ENCODE results near the gene INCENP. TPM values are rescaled to one million over a fixed set of nuclear protein-coding genes. Genes with fewer than 3 reads are reported as not detected.

The INCENP gene
- polyA plus RNA-seq, 3 donors, result 3.6 to 4.3 (median 4.0) TPM

DNA sequence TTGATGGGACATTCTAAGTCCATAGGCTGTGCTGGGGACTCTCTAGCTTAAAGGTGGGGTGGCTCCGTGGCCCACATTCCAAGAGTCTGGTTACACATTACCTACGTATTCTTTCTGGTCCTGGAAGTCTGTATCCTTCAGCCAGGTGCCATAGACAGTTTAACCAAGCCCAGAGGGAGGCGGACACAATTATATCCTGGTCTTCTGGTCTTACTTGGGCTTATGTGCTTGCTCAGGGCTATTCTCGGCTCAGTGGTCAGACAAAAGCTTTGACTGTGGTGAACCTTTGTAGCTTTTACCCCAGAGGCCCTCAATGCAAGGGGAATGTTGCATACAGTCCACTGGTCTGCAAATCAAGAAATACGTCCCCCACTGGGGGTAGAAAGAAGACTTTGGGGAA lies 3.4 kb upstream of the INCENP start:
- H3K27ac ChIP-seq (ENCODE audit: low read depth, low read length), result no peak overlapping the region
- WGBS, 3 donors, result 77 to 85% (median 84%) methylated on average over 5 of the region's 5 CpGs

GRCh38 chr11:62122076-62122475 lies 1.7 kb upstream of the INCENP start:
- WGBS, 3 donors, result 71 to 83% (median 73%) methylated on average over 6 of the region's 6 CpGs
- H3K27ac ChIP-seq (ENCODE audit: low read depth, low read length), result no peak overlapping the region

- WGBS, 3 donors, result 3 to 7% (median 4%) methylated on average over 39 of the region's 39 CpGs
- no peak overlapping the region for H3K27ac ChIP-seq (ENCODE audit: low read depth, low read length)
These were observed 639 bp downstream of the INCENP start for GRCh38 chr11:62124186-62125113.

GRCh38 chr11:62125316-62125715 lies 1.5 kb downstream of the INCENP start:
- no peak overlapping the region for H3K27ac ChIP-seq (ENCODE audit: low read depth, low read length)
- 44 to 59% (median 58%) methylated on average over 4 of the region's 4 CpGs for WGBS, 3 donors

GRCh38 chr11:62125881-62126280 lies 2.1 kb downstream of the INCENP start:
- no peak overlapping the region for H3K27ac ChIP-seq (ENCODE audit: low read depth, low read length)
- WGBS, 3 donors, result 33 to 69% (median 67%) methylated on average over 3 of the region's 3 CpGs

DNA sequence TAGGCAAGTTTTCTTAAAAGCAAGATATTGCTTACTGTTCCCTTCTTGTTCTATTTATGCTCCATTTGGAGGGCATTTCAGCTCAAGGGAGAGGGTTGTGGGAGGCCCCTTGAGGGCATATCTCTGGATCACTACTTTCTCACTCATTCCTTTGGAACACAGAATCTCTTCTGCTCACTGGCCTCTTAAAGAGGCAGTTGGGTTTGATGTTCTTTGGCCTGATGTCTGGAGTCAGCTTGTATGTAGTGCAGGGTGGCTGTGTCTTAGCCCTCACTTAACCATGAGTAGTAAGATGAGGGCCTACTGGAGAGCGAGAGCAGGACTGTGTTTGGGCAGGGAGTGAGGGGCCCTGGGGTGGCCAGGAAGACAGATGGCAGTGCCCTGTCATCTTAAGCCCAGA lies 3.6 kb downstream of the INCENP start:
- H3K27ac ChIP-seq (ENCODE audit: low read depth, low read length), result no peak overlapping the region
- WGBS, 3 donors, result 94 to 98% (median 95%) methylated on average over 1 of the region's 1 CpG

DNA sequence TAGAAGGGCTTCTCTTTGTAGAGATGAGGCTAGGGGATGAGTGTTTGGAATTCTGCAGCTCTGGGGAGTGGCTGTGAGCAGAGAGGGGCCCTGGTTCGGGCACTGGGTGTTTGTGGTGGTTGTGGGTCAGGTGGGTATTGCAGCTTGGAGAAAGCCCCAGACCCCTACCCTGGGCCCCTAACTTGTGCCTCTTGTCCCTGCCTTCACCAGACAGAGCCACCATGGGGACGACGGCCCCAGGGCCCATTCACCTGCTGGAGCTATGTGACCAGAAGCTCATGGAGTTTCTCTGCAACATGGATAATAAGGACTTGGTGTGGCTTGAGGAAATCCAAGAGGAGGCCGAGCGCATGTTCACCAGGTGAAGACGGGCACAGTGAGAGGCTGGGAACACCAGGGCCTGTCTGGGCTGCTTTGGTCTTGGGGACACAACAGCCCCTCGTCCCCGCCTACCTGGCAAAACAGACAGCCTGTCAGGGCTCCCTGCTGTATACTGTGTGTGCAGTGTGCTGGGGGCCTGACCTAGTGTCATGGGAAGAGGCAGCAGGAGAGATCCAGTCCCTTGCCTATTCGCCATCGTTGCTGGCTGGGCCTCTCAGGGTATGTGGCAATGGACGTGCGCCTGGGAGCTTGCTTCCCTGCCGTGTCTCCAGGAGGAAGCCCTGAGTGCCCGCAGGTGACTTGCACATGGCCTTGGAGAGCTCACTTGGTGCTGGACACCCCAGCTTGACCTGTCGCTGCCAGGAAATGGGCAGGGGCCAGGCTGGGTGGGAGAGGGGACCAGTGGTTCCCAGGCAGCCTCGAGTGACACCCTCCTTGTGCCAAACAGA lies 4.3 kb downstream of the INCENP start:
- WGBS, 3 donors, result 87 to 89% (median 89%) methylated on average over 16 of the region's 16 CpGs
- H3K27ac ChIP-seq (ENCODE audit: low read depth, low read length), result no peak overlapping the region

DNA sequence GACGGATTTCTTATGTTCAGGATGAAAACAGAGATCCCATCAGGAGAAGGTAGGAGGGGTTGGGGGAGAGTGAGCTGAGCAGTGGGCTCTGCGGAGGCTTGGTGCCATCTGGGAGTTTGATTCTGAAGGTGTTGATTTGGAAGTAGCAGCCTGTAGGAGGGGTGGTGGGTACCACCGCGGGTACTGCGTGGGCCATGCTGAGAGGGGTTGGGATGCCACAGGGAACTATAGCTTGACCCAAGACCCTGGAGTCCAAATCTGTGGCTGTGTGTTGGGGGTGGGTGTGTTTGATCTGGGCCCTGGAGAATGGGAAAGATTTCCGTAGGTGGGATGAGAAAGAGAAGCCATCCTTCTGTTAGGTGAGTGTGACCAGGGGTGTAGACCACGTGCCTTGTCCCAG lies 5.0 kb downstream of the INCENP start:
- WGBS, 3 donors, result 94 to 95% (median 94%) methylated on average over 7 of the region's 7 CpGs
- no peak overlapping the region for H3K27ac ChIP-seq (ENCODE audit: low read depth, low read length)

DNA sequence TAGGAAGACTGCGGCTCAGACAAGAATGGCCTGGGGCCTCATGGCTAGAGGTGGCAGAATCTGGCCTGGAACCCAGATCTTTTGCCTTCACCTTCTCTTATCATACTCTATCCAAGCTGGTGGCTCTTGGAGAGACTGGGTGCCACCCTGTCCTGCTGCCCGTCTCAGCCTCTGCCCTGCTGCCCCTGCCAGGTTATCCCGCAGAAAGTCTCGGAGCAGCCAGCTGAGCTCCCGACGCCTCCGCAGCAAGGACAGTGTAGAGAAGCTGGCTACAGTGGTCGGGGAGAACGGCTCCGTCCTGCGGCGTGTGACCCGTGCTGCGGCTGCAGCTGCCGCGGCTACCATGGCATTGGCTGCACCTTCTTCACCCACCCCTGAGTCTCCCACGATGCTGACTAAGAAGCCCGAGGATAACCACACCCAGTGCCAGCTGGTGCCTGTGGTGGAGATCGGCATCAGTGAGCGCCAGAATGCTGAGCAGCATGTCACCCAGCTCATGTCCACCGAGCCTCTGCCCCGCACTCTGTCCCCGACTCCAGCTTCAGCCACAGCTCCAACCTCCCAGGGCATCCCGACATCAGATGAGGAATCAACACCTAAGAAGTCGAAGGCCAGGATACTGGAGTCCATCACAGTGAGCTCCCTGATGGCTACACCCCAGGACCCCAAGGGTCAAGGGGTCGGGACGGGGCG lies 5.9 kb downstream of the INCENP start:
- 93 to 98% (median 98%) methylated on average over 28 of the region's 28 CpGs for WGBS, 3 donors
- H3K27ac ChIP-seq (ENCODE audit: low read depth, low read length), result no peak overlapping the region

DNA sequence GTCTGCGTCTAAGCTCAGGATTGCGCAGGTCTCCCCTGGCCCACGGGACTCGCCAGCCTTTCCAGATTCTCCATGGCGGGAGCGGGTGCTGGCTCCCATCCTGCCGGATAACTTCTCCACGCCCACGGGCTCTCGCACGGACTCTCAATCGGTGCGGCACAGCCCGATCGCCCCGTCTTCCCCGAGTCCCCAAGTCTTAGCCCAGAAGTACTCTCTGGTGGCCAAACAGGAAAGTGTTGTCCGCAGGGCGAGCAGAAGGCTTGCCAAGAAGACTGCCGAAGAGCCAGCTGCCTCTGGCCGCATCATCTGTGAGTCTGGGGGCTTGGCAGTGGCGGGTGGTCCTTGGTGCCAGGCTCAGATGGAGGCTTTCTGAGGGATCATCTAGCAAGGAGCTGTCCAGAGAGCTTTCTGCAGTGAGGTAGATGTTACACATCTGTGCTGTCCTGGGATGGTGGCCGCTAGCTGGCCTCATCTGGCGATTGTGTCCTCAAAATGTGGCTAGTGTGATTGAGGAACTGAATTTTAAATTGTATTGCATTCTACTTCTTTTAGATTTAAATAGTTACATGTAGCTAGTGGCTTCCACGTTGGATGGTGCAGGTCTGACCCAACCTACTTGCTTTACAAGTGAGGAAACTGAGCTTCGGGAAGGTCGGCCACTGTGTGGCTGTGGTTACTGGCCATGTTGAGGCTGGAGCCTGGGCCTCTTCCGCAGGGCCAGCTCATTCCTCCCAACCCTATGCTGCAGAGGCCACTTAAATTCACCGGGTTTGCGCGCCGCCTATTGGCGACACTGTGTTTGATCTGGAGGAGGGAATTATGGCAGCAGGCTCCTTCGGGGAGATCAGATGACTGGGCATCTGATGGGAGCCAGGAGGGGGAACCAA lies 6.7 kb downstream of the INCENP start:
- 96 to 98% (median 96%) methylated on average over 34 of the region's 34 CpGs for WGBS, 3 donors
- H3K27ac ChIP-seq (ENCODE audit: low read depth, low read length), result no peak overlapping the region

DNA sequence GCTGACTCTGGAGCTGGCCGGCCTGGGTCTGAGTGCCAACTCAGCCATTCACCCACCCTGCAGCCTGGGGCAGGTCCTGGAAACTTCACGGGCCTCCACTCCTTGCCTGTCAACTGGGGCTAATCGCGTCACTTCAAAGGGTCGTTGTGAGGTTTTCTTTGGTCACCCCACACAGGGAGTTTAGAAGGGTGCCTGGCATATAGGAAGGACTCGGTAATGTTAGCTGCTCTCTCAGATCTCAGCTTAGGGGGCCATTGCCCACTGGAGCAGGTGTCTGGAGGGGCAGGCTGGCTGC lies 7.3 kb downstream of the INCENP start:
- WGBS, 3 donors, result 81 to 98% (median 93%) methylated on average over 6 of the region's 6 CpGs
- H3K27ac ChIP-seq (ENCODE audit: low read depth, low read length), result no peak overlapping the region

DNA sequence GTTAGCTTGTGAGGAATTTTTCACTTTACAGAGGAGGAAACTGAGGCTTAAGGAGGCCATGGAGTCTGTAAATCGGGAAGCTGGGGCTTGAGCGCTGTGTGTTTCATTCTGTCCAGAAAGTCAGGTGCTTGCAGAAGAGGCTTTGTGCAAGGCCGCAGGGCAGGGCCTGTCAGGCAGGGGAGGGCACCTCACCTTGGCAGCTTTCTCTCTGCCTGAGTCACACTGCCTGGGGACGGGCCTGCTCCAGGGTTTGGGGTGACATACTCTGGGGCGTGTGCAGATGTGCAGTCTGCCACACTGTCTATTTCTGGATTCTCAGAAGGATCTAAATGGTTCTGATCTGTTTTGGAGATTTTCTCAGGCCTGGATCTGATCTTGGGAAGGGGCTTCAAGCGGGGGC lies 8.4 kb downstream of the INCENP start:
- WGBS, 3 donors, result 90 to 93% (median 90%) methylated on average over 6 of the region's 6 CpGs
- H3K27ac ChIP-seq (ENCODE audit: low read depth, low read length), result no peak overlapping the region

- no peak overlapping the region for H3K27ac ChIP-seq (ENCODE audit: low read depth, low read length)
- 82 to 92% (median 83%) methylated on average over 6 of the region's 6 CpGs for whole genome bisulfite sequencing, 3 donors
These were observed 9.0 kb downstream of the INCENP start for GRCh38 chr11:62132689-62133293.

DNA sequence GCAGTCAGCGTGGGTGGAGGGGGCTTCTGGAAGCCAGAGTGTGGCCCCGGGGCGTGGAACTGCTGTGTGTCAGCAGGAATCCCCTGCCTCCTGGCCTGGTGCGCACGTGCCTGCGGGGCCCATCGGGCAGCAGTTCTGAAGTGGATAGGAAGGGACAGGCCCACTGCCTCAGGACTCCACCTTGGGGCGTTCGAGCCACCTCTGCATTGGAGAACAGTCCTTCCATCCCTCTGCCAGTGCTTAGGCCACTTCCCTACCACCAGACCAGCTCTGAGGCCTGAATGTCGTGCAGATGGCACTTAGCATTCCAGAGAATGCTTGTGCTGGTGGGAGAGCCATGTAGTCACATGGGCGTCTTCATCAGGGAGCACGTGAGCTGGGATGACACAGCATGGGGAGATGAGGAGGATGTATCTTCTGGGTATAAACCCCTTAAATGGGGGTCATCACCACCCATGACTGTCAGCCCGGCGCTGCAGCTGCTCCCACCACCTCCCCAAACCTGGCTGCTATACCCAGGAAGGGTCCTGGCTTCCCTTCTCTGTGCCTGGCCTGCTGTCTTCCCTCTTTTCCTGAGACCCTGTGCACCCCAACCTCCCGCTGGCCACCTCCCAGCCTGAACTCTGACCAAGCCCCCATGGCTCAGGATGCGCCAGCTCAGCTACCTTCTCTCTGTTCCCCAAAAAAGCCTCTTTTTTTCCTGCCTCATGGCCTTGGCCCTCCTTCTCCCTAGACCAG lies 9.7 kb downstream of the INCENP start:
- 91 to 98% (median 91%) methylated on average over 15 to 16 of the region's 16 CpGs for WGBS, 3 donors

DNA sequence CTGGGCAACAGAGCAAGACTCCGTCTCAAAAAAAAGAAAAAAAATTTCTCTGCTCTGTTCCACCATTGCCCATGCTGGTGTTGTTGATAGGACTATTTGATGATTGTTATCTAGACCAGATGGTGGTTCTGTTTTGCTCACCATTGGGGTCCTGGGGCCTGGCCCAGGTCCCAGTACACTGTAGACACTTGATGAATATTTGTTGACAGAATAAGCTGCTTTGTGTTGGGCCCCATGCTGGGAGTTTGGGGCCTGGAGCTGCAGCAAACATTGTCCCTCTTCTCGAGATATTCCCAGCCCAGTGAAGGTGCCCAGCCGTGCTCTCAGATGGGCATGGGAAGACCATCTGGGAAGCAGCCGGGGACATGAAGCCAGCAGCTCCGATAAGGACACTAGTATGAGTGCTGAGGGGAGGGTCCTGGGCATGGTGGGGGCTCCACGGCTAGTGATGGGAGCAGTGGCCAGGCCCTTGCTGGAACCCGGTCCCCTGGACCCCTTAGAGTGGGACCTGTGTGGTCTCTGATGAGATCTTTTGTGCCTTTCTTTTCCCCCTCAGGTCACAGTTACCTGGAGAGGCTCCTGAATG lies 13.6 kb downstream of the INCENP start:
- no peak overlapping the region for H3K27ac ChIP-seq (ENCODE audit: low read depth, low read length)
- WGBS, 3 donors, result 93 to 97% (median 97%) methylated on average over 7 of the region's 7 CpGs

More for the DNA sequence above, 9.7 kb downstream of the INCENP start:
- no peak overlapping the region for H3K27ac ChIP-seq (ENCODE audit: low read depth, low read length)

DNA sequence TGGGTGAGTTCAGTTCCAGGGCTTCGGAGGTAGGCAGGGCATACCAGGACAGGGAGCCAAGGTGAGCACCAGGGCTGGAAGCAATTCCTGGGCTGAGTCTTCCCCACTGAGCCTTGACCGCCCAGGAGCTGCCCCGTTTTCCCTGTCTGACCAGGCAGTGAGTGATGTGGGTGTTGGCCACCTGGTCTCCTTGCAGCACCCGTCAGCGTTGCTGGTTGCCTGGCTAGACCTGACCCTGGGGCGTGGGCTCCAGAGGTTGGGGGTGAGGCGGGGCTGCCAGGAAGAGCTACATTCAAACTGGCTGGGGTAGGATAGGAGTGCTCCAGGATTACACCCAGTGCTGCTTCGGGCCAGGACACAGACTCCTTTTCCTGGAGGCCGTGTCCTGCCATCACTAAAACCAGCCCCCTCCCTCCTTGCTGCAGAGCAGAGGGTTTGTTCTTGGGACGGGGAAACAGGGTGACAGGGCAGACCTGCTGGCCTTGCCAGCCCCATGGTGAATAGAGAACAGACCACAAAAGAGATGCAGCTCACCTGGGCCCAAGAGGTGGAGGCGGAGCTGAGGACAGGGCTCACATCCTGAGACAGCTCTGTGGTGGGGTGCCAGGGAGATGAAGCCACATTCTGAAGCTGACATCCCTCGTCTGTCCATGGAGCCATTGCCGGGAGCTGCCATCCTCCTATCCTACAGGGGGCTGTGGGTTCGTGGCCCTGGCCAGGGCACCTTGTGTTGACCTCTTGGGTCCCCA lies 14.2 kb downstream of the INCENP start:
- WGBS, 3 donors, result 91 to 95% (median 93%) methylated on average over 14 of the region's 14 CpGs
- H3K27ac ChIP-seq (ENCODE audit: low read depth, low read length), result no peak overlapping the region
